Osteoblast (primary cell): ENCODE data around the gene ETV6. TPM values are rescaled to one million over a fixed set of nuclear protein-coding genes. Genes with fewer than 3 reads are reported as not detected.

Experiments
- DNase-seq: peaks from one replicate; pipeline ENCODE4 v3.0.0; 2011; ENCODE audit warnings: low spot score, mixed read lengths; ENCODE audit not compliant: insufficient read length; ENCODE audit errors: missing footprints
- H2AFZ ChIP-seq: 2 replicates; pipeline ENCODE4 v1.6.0; 2011; ENCODE audit warnings: mild to moderate bottlenecking, low read length
- H3K27ac ChIP-seq: 2 replicates; pipeline ENCODE4 v1.5.1; 2011; ENCODE audit warnings: mild to moderate bottlenecking, low read depth, low read length, moderate library complexity
- H3K27me3 ChIP-seq: 2 replicates; pipeline ENCODE4 v1.6.0; 2012; ENCODE audit warnings: mild to moderate bottlenecking, control low read depth, inconsistent platforms, low read length, moderate library complexity; ENCODE audit not compliant: insufficient read depth
- H3K36me3 ChIP-seq: 2 replicates; pipeline ENCODE4 v1.5.1; 2011; ENCODE audit warnings: mild to moderate bottlenecking, low read length, control low read depth, moderate library complexity; ENCODE audit not compliant: insufficient read depth
- H3K4me1 ChIP-seq: 2 replicates; pipeline ENCODE4 v1.5.1; 2011; ENCODE audit warnings: mild to moderate bottlenecking, low read length, control low read depth, moderate library complexity; ENCODE audit not compliant: insufficient read depth
- H3K4me2 ChIP-seq: 2 replicates; pipeline ENCODE4 v1.6.0; 2011; ENCODE audit warnings: mild to moderate bottlenecking, low read length; ENCODE audit not compliant: insufficient read depth
- H3K4me3 ChIP-seq: fragments of 200-600 bp; sonication (generic); 3 replicates; pipeline ENCODE4 v1.5.1; 2012; ENCODE audit warnings: mild to moderate bottlenecking, low read length, inconsistent platforms; ENCODE audit not compliant: insufficient read depth
- H3K79me2 ChIP-seq: 2 replicates; pipeline ENCODE4 v1.6.0; 2012; ENCODE audit warnings: mild to moderate bottlenecking, low read length, control low read depth, inconsistent platforms; ENCODE audit not compliant: insufficient read depth
- H3K9me3 ChIP-seq: 2 replicates; pipeline ENCODE4 v1.5.1; 2011; ENCODE audit warnings: low read depth, low read length, control low read depth
- H4K20me1 ChIP-seq: 2 replicates; pipeline ENCODE4 v1.6.0; 2012; ENCODE audit warnings: mild to moderate bottlenecking, low read length, control low read depth; ENCODE audit not compliant: insufficient read depth
- CTCF ChIP-seq: IDR thresholded peaks from 2 replicates; pipeline ENCODE4 v1.5.1; 2011; ENCODE audit warnings: mild to moderate bottlenecking, low read depth, low read length, moderate library complexity; ENCODE audit errors: extremely low read depth
- total RNA-seq: library from RNA; depleted of rRNA; stranded (reverse); fragments of >200 nt; gene quantifications from 2 replicates; pipeline ENCODE4 v1.2.3, GENCODE V29; 2012

The ETV6 gene
- total RNA-seq, 1 donor, result 16.3 TPM

GRCh38 chr12:11672256-11673191, 23.1 kb downstream of the ETV6 start:
- H3K4me2 ChIP-seq, result no peak overlapping the region
- no peaks in the 10 kb centered on the region for H3K36me3 ChIP-seq
- no peaks in the 10 kb centered on the region for H3K27me3 ChIP-seq
- no peak overlapping the region for H3K4me3 ChIP-seq
- TF ChIP-seq CTCF, result no peak
- H3K9me3 ChIP-seq, result no peaks in the 10 kb centered on the region
- peaks cover 78% of the 10 kb centered on the region for H4K20me1 ChIP-seq
- no peak overlapping the region for H3K27ac ChIP-seq
- H3K79me2 ChIP-seq, result peaks cover 93% of the 10 kb centered on the region
- peaks cover 10% of the 10 kb centered on the region for H3K4me1 ChIP-seq
- H2AFZ ChIP-seq, result no peak overlapping the region
- DNase-seq, result no peak

DNA sequence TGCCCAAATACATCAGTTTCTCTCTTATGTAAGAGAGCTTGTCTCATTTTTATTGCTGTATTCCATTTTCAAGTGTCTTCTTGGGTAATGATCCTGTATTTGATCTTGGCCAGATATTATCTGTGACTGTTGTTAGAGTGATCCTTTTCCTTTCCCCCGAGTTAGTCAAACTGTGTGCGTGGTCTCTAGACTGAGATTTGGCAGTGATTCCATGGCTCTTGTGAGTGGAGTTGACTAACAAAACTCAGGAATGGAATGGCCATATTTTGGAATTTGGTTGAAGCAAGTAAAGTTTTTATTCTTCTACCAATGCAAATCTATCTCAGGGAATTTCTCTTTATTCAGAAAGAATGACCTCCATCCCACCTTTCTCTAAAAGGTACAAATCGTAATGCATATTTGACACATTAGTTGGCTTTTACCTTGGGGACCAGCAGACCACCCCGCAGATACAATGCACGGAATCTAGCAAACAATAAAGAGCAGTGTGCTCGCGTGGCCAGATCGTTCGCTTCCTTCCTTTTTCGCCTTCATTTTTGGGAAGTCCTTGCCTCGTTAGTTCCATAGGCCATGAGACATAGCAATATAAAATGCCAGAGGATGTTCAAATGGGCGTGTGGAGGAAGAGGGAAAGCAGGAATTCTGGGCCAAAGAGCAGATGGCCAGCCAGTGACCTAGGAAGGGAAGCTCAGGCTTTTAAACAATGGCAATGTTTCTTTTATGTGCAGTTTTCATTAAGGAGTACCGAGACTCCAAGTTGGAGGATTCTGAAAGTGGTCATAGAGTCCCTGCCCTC, 24.4 kb downstream of the ETV6 start:
- Histone ChIP-seq H2AFZ (no peak overlapping the region), H3K4me1 (peaks cover 10% of the 10 kb centered on the region), H4K20me1 (peaks cover 74% of the 10 kb centered on the region), H3K79me2 (peaks cover 94% of the 10 kb centered on the region), H3K36me3 (peaks cover 6% of the 10 kb centered on the region), H3K27me3 (no peaks in the 10 kb centered on the region), H3K4me3 (no peak overlapping the region), H3K4me2 (no peak overlapping the region), H3K9me3 (no peaks in the 10 kb centered on the region), H3K27ac (no peak overlapping the region)
- no peak for TF ChIP-seq CTCF
- no peak for DNase-seq

- H3K9me3 ChIP-seq, result no peaks in the 10 kb centered on the region
- H3K4me3 ChIP-seq, result no peak overlapping the region
- DNase-seq, result no peak
- TF ChIP-seq CTCF, result no peak
- H3K36me3 ChIP-seq, result peaks cover 6% of the 10 kb centered on the region
- H3K4me1 ChIP-seq, result peaks cover 10% of the 10 kb centered on the region
- no peak overlapping the region for H3K4me2 ChIP-seq
- H3K79me2 ChIP-seq, result peaks cover 95% of the 10 kb centered on the region
- peaks cover 65% of the 10 kb centered on the region for H4K20me1 ChIP-seq
- H3K27ac ChIP-seq, result no peak overlapping the region
- no peaks in the 10 kb centered on the region for H3K27me3 ChIP-seq
- H2AFZ ChIP-seq, result no peak overlapping the region
Measured at GRCh38 chr12:11674894-11675390, 25.5 kb downstream of the ETV6 start.

GRCh38 chr12:11676052-11676451, 26.6 kb downstream of the ETV6 start:
- H3K79me2 ChIP-seq, result peaks cover 96% of the 10 kb centered on the region
- TF ChIP-seq CTCF, result no peak
- H3K27ac ChIP-seq, result no peak overlapping the region
- H3K4me1 ChIP-seq, result peaks cover 10% of the 10 kb centered on the region
- peaks cover 64% of the 10 kb centered on the region for H4K20me1 ChIP-seq
- H3K27me3 ChIP-seq, result no peaks in the 10 kb centered on the region
- H3K36me3 ChIP-seq, result peaks cover 6% of the 10 kb centered on the region
- no peak for DNase-seq
- no peak overlapping the region for H3K4me2 ChIP-seq
- H3K9me3 ChIP-seq, result no peaks in the 10 kb centered on the region
- no peak overlapping the region for H2AFZ ChIP-seq
- H3K4me3 ChIP-seq, result no peak overlapping the region
